ENCODE measurements around the gene METTL24.

GRCh38 chr6:110266996-110267395 lies 91.2 kb downstream of the METTL24 start:
- no peak for TF ChIP-seq EZH2phosphoT487 (IDR thresholded peaks at IDR 0.05; ENCODE audit: borderline replicate concordance)
- TF ChIP-seq, protein P1, sequence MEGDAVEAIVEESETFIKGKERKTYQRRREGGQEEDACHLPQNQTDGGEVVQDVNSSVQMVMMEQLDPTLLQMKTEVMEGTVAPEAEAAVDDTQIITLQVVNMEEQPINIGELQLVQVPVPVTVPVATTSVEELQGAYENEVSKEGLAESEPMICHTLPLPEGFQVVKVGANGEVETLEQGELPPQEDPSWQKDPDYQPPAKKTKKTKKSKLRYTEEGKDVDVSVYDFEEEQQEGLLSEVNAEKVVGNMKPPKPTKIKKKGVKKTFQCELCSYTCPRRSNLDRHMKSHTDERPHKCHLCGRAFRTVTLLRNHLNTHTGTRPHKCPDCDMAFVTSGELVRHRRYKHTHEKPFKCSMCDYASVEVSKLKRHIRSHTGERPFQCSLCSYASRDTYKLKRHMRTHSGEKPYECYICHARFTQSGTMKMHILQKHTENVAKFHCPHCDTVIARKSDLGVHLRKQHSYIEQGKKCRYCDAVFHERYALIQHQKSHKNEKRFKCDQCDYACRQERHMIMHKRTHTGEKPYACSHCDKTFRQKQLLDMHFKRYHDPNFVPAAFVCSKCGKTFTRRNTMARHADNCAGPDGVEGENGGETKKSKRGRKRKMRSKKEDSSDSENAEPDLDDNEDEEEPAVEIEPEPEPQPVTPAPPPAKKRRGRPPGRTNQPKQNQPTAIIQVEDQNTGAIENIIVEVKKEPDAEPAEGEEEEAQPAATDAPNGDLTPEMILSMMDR (conservative IDR thresholded peaks at IDR 0.05; ENCODE audit: low read length), result no peak
